ENCODE results near the gene CST8.

The CST8 gene

GRCh38 chr20:23526850-23527249 lies 35.9 kb downstream of the CST8 start:
- DNase-seq = no peak

GRCh38 chr20:23528867-23529431 lies 38.0 kb downstream of the CST8 start:
- peak in 1 of 5 donors; percentile 2 for DNase-seq

GRCh38 chr20:23530937-23531567 lies 40.1 kb downstream of the CST8 start:
- DNase-seq = no peak

- DNase-seq = no peak
Measured at GRCh38 chr20:23532533-23532932, 41.6 kb downstream of the CST8 start.

- DNase-seq = no peak
Measured at GRCh38 chr20:23533161-23533560, 42.2 kb downstream of the CST8 start.

GRCh38 chr20:23534801-23535593 lies 44.1 kb downstream of the CST8 start:
- DNase-seq = no peak

- no peak for DNase-seq
Measured at GRCh38 chr20:23536328-23536974, 45.5 kb downstream of the CST8 start.

- DNase-seq = no peak
Measured at GRCh38 chr20:23537030-23537429, 46.1 kb downstream of the CST8 start.

- DNase-seq = no peak
Measured at GRCh38 chr20:23540624-23541023, 49.7 kb downstream of the CST8 start.

GRCh38 chr20:23541330-23541729 lies 50.4 kb downstream of the CST8 start:
- DNase-seq = no peak

GRCh38 chr20:23541776-23542175 lies 50.9 kb downstream of the CST8 start:
- no peak for DNase-seq

GRCh38 chr20:23542801-23543200 lies 51.9 kb downstream of the CST8 start:
- no peak for DNase-seq

GRCh38 chr20:23544133-23544532 lies 53.2 kb downstream of the CST8 start:
- DNase-seq = no peak

Measured in T-helper 1 cell (primary cell).